ENCODE data around the gene NKX6-2.

The NKX6-2 gene

GRCh38 chr10:132748135-132748534 lies 37.8 kb downstream of the NKX6-2 start:
- H3K36me3 ChIP-seq (ENCODE audit: control insufficient read depth in 2 of 2, insufficient read depth in 1 of 2, low read length in 2 of 2): peaks cover 0 to 6% of the 10 kb centered on the region in 2 experiments; a peak in 1 of 3 replicates
- H3K27ac ChIP-seq (ENCODE audit: extremely low read depth, low read depth, low read length): no peak overlapping the region
- no peak overlapping the region for H3K4me3 ChIP-seq (ENCODE audit: low read depth, low read length)
- ChIA-PET CTCF (interaction anchor here (0.6 kb wide), 2 partner anchors 528 to 1719 kb away, joined by 3 to 6 read pairs; partner anchors contain the start of gene ADAM8), POLR2A (interaction anchor here (1.5 kb wide), 1 partner anchor 12 kb away, joined by 3 read pairs; no protein-coding TSS in a partner anchor)
- H3K4me1 ChIP-seq (ENCODE audit: control insufficient read depth, insufficient read depth, low read length): no peaks in the 10 kb centered on the region
- H3K9me3 ChIP-seq (ENCODE audit: control insufficient read depth, insufficient read depth, low read depth, low read length): no peaks in the 10 kb centered on the region
- TF ChIP-seq ZNF623 (tag by site-specific recombination; IDR thresholded peaks at IDR 0.05) (no peak), ZNF549 (tag by site-specific recombination; IDR thresholded peaks at IDR 0.05) (no peak), BCL11B (tag by site-specific recombination; IDR thresholded peaks at IDR 0.05; ENCODE audit: low read depth) (no peak), ZNF571 (tag by site-specific recombination; IDR thresholded peaks at IDR 0.05) (no peak), ZFP3 (tag by site-specific recombination; IDR thresholded peaks at IDR 0.05; ENCODE audit: low read depth) (no peak), ZEB2 (tag by site-specific recombination; IDR thresholded peaks at IDR 0.05) (no peak), KLF1 (tag by site-specific recombination; IDR thresholded peaks at IDR 0.05) (no peak), KLF16 (tag by site-specific recombination; IDR thresholded peaks at IDR 0.05) (no peak), REST (tag by site-specific recombination; IDR thresholded peaks at IDR 0.05) (no peak), ZNF324 (tag by site-specific recombination; IDR thresholded peaks at IDR 0.05) (no peak), ZNF639 (tag by site-specific recombination; IDR thresholded peaks at IDR 0.05) (no peak)

- Histone ChIP-seq H3K9me3 (ENCODE audit: control insufficient read depth, insufficient read depth, low read depth, low read length) (no peaks in the 10 kb centered on the region), H3K4me1 (ENCODE audit: control insufficient read depth, insufficient read depth, low read length) (no peaks in the 10 kb centered on the region), H3K4me3 (ENCODE audit: low read depth, low read length) (no peak overlapping the region), H3K36me3 (ENCODE audit: control insufficient read depth in 2 of 2, insufficient read depth in 1 of 2, low read length in 2 of 2) (peaks cover 0 to 6% of the 10 kb centered on the region in 2 experiments; a peak in 1 of 3 replicates), H3K27ac (ENCODE audit: extremely low read depth, low read depth, low read length) (no peak overlapping the region)
- CTCF ChIA-PET: no interaction called here
- TF ChIP-seq ZNF830 (tag by site-specific recombination; IDR thresholded peaks at IDR 0.05; ENCODE audit: low read depth): no peak
- no peak for TF ChIP-seq ZNF518A (tag by site-specific recombination; conservative IDR thresholded peaks at IDR 0.05; ENCODE audit: low read depth)
- no peak for TF ChIP-seq ZNF585B (tag by site-specific recombination; IDR thresholded peaks at IDR 0.05)
- POLR2A ChIA-PET: interaction anchor here (1.5 kb wide), 1 partner anchor 11 kb away, joined by 3 read pairs; no protein-coding TSS in a partner anchor
Measured at GRCh38 chr10:132746801-132747625, 38.9 kb downstream of the NKX6-2 start.

Data from HEK293 (cell line).